GM19238 (cell line): ENCODE measurements around the gene METTL22.

Experiments used
- DNase-seq: peaks from one replicate; pipeline ENCODE4 v3.0.0; 2011; ENCODE audit warnings: low spot score; ENCODE audit not compliant: insufficient read length

Gene METTL22

GRCh38 chr16:8663192-8664089 lies 41.9 kb downstream of the METTL22 start:
- no peak for DNase-seq

- no peak for DNase-seq
Observed at GRCh38 chr16:8665529-8665928, 44.0 kb downstream of the METTL22 start.

GRCh38 chr16:8667492-8667891 lies 46.0 kb downstream of the METTL22 start:
- DNase-seq = no peak

GRCh38 chr16:8668113-8668512 lies 46.6 kb downstream of the METTL22 start:
- DNase-seq = no peak

- DNase-seq = no peak
Observed at GRCh38 chr16:8669481-8669880, 48.0 kb downstream of the METTL22 start.

GRCh38 chr16:8670014-8670560 lies 48.6 kb downstream of the METTL22 start:
- DNase-seq = no peak

- no peak for DNase-seq
Observed at GRCh38 chr16:8673611-8674412, 52.3 kb downstream of the METTL22 start.

- peak; percentile 97 for DNase-seq
Observed at GRCh38 chr16:8674413-8675022, 53.0 kb downstream of the METTL22 start, which contains the start of gene ABAT. ABAT (plus strand) TSS chr16:8674617; CDS start chr16:8735740, 61,123 bp downstream.

GRCh38 chr16:8675183-8676159 lies 54.0 kb downstream of the METTL22 start:
- DNase-seq = no peak

GRCh38 chr16:8676160-8676547 lies 54.7 kb downstream of the METTL22 start:
- no peak for DNase-seq

GRCh38 chr16:8676737-8677375 lies 55.4 kb downstream of the METTL22 start:
- DNase-seq = no peak

GRCh38 chr16:8677481-8677880 lies 56.0 kb downstream of the METTL22 start:
- DNase-seq = no peak

- DNase-seq = no peak
Observed at GRCh38 chr16:8678068-8678927, 56.8 kb downstream of the METTL22 start.

- no peak for DNase-seq
Observed at GRCh38 chr16:8679151-8679550, 57.7 kb downstream of the METTL22 start.

- DNase-seq = no peak
Observed at GRCh38 chr16:8682551-8683259, 61.2 kb downstream of the METTL22 start.

- no peak for DNase-seq
Observed at GRCh38 chr16:8683640-8684039, 62.1 kb downstream of the METTL22 start.

- no peak for DNase-seq
Observed at GRCh38 chr16:8685617-8686016, 64.1 kb downstream of the METTL22 start.

- no peak for DNase-seq
Observed at GRCh38 chr16:8686031-8686621, 64.6 kb downstream of the METTL22 start.
